Breast epithelium (tissue), 4 donors: ENCODE measurements around the gene ACOX2. TPM values are rescaled to one million over a fixed set of nuclear protein-coding genes. Genes with fewer than 3 reads are reported as not detected.

ENCODE experiments used
- DNase-seq, 2 donors: peaks; one replicate each; pipeline ENCODE4 v3.0.0-alpha.2; 2019; ENCODE audit warnings: low spot score in 2 of 2
- H3K27ac ChIP-seq, 2 donors: fragments of 200-600 bp; sonication (generic) in 1 of 2; one replicate each; pipeline ENCODE4 v1.5.1; 2016 to 2019; ENCODE audit warnings: mild to moderate bottlenecking in 1 of 2
- H3K27me3 ChIP-seq, 2 donors: fragments of 200-600 bp; sonication (generic) in 1 of 2; one replicate each; pipeline versions ENCODE4 v1.5.1 to v1.6.0; 2017 to 2019; ENCODE audit warnings: control low read depth in 1 of 2, mild to moderate bottlenecking in 1 of 2
- H3K36me3 ChIP-seq: fragments of 200-600 bp; one replicate; pipeline ENCODE4 v1.5.1; 2019
- H3K4me1 ChIP-seq, 2 donors: fragments of 200-600 bp; sonication (generic); one replicate each; pipeline ENCODE4 v1.5.1; 2016 to 2019; ENCODE audit warnings: control low read depth in 1 of 2
- H3K4me3 ChIP-seq, 3 donors: fragments of 200-600 bp; sonication (generic); 1 replicate in 2 of 3; 2 replicates in 1 of 3; pipeline ENCODE4 v1.5.1; 2016 to 2019; ENCODE audit warnings: mild to moderate bottlenecking in 3 of 3, moderate library complexity in 2 of 3
- H3K9me3 ChIP-seq, 2 donors: fragments of 200-600 bp; sonication (generic) in 1 of 2; one replicate each; pipeline ENCODE4 v1.5.1; 2016 to 2019; ENCODE audit warnings: control low read depth in 1 of 2
- POLR2A ChIP-seq: fragments of 450-650 bp; IDR thresholded peaks from one replicate; pipeline ENCODE4 v1.6.1; 2016; ENCODE audit warnings: antibody characterized with exemption, mild to moderate bottlenecking, moderate library complexity
- POLR2AphosphoS5 ChIP-seq, 3 donors: sonication (generic); formaldehyde crosslinking; IDR thresholded peaks; one replicate each; pipeline ENCODE4 v1.6.1; 2017; ENCODE audit warnings: antibody characterized with exemption in 3 of 3
- intact Hi-C: fragments of 100-400 bp; cut with DNase I; formaldehyde crosslinking; loops from one replicate; pipeline ENCODE4 v1.15.1; 2023; ENCODE audit warnings: low total_unique reads
- total RNA-seq, 3 donors: library from RNA; depleted of rRNA; stranded (reverse); fragments of >200 nt; gene quantifications; one replicate each; pipeline ENCODE4 v1.1.0, GENCODE V29; 2016
- TF ChIP-seq, protein P1 (sequence below), 3 donors: fragments of 450-650 bp; IDR thresholded peaks; one replicate each; pipeline ENCODE4 v1.5.1; 2016 to 2017; ENCODE audit warnings: antibody characterized with exemption in 3 of 3, mild to moderate bottlenecking in 3 of 3, moderate library complexity in 3 of 3

The ACOX2 gene
- total RNA-seq, 3 donors from 2014 or later: 12.1 to 31.5 (median 17.6) TPM

DNA sequence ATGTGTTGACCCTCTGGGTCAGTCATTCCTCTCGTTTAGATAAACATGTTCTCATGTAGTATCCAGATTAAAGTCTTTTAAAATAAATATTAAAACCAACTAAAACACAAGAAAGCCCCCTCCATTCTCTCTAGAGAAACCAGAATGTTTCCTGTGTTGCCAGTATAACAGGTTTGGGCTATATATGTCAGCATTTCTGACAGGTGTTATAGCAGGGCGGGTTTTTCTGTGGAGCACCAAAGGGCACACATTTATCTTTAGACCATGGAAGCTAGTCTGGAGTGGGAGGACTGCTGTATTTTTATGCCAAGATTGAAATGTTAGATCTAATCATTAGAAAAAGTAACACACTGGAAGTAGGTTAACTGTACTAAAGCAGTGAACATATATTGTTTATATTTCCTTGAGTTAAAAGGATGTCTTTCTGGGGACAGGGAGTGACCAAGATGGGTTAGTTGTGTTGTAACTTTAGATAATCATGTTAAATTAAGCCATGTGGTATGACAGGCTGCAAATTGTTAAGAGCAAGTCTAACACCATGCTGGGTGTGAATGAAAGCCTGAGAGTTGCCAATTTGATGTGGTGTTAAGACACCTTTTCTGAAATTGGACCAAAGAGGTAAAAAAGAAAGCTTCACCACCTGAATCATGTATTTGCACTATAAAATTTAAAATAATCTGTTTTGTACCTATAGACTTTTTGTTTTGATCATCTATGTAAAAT lies 29.5 kb downstream of the ACOX2 start:
- H3K4me1 ChIP-seq: no peaks in the 10 kb centered on the region
- no peaks in the 10 kb centered on the region for H3K36me3 ChIP-seq
- no peak overlapping the region for H3K27ac ChIP-seq
- H3K4me3 ChIP-seq: no peak overlapping the region
- no peak for DNase-seq
- intact Hi-C loops: no loop called here
- no peaks in the 10 kb centered on the region for H3K9me3 ChIP-seq
- TF ChIP-seq POLR2A (no peak), POLR2AphosphoS5 (IDR thresholded peaks at IDR 0.05) (no peak)
- TF ChIP-seq, protein P1, sequence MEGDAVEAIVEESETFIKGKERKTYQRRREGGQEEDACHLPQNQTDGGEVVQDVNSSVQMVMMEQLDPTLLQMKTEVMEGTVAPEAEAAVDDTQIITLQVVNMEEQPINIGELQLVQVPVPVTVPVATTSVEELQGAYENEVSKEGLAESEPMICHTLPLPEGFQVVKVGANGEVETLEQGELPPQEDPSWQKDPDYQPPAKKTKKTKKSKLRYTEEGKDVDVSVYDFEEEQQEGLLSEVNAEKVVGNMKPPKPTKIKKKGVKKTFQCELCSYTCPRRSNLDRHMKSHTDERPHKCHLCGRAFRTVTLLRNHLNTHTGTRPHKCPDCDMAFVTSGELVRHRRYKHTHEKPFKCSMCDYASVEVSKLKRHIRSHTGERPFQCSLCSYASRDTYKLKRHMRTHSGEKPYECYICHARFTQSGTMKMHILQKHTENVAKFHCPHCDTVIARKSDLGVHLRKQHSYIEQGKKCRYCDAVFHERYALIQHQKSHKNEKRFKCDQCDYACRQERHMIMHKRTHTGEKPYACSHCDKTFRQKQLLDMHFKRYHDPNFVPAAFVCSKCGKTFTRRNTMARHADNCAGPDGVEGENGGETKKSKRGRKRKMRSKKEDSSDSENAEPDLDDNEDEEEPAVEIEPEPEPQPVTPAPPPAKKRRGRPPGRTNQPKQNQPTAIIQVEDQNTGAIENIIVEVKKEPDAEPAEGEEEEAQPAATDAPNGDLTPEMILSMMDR (IDR thresholded peaks at IDR 0.05): no peak
- no peaks in the 10 kb centered on the region for H3K27me3 ChIP-seq

DNA sequence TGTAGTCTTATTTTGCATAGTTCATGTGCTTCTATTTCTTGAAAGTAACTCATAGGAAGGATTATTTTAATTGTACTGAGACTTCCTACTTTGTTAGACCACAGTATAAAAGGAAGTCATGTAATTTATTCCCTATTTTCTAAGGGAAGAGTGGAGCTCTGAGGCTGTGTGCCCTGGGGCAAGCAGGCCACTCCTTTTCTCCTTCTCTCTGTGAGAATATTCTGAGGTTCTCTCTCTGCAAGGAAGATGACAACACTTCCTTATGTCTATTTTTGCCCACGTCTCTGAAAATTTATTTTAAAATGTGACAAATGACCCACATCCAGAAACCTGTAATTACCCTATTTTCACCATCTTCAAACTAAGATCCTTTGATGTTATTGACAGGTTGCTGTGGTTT lies 34.1 kb downstream of the ACOX2 start:
- no peak for DNase-seq
- Histone ChIP-seq H3K4me3 (no peak overlapping the region), H3K9me3 (no peaks in the 10 kb centered on the region), H3K4me1 (no peaks in the 10 kb centered on the region), H3K27ac (no peak overlapping the region), H3K36me3 (no peaks in the 10 kb centered on the region), H3K27me3 (no peaks in the 10 kb centered on the region)
- intact Hi-C loops: no loop called here
- TF ChIP-seq POLR2A: no peak
- no peak for TF ChIP-seq POLR2AphosphoS5 (IDR thresholded peaks at IDR 0.05)
- TF ChIP-seq, protein P1 (IDR thresholded peaks at IDR 0.05): no peak

DNA sequence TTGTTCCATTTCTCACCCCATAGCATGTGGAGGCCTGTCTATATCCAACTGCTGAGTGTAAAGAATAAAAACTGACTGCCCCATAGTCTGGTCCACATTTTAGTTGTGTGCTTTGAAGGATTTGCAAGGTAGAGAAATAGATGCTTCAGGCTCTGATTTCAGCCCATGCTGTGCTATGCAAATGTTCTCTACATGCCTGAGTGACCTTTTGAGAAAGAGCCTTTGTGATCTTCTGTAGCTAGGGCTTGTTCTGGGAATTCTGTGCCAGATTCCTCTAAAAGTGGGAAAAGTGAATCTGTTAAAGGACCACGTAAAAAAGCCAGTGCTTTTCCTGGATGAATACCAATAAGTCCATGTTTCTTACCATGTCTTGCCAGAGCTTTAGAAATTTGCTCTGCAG lies 39.9 kb downstream of the ACOX2 start:
- peaks cover 0 to 15% of the 10 kb centered on the region in 2 donors for H3K4me1 ChIP-seq
- H3K36me3 ChIP-seq: no peaks in the 10 kb centered on the region
- no peak for TF ChIP-seq POLR2AphosphoS5 (IDR thresholded peaks at IDR 0.05)
- TF ChIP-seq, protein P1 (IDR thresholded peaks at IDR 0.05): no peak
- TF ChIP-seq POLR2A: no peak
- DNase-seq: no peak
- H3K27me3 ChIP-seq: no peaks in the 10 kb centered on the region
- peak overlapping the region in 1 of 2 donors; percentile 16 for H3K27ac ChIP-seq
- intact Hi-C loops: no loop called here
- no peak overlapping the region for H3K4me3 ChIP-seq
- no peaks in the 10 kb centered on the region for H3K9me3 ChIP-seq

DNA sequence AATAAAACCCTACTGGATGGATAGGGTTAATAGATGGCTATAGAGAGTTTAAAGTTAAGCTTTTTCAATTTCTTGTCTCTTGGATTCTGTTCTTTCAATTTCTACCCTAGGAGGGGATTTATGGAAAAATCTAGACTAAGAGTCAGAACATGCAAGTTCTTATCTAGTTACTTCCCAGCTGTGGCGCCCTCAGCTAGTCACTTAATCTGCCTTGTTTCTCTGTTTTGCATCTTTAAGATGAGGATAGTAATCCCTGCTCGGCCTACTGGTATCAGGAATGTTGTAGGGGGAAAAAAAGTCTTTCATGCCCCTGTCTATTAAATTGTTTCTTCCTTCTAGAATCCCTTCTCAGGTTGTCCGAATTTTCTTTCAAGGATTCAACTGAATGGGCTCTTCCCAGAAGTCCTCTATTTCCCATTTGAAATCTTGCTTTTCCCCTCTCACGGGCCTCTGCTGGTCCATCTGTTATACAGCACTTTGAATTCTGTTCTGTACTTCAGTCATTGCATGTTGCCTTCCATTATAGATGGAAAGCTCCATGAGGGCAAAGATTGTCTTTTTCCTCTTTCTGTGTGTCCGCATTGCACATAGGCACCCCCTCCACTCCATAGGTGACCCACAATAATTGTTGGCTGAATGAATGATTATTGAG lies 40.7 kb downstream of the ACOX2 start:
- Histone ChIP-seq H3K27ac (no peak overlapping the region), H3K4me1 (peaks cover 0 to 15% of the 10 kb centered on the region in 2 donors), H3K4me3 (no peak overlapping the region), H3K27me3 (no peaks in the 10 kb centered on the region), H3K36me3 (no peaks in the 10 kb centered on the region), H3K9me3 (no peaks in the 10 kb centered on the region)
- intact Hi-C loops: no loop called here
- no peak for TF ChIP-seq POLR2AphosphoS5 (IDR thresholded peaks at IDR 0.05)
- no peak for TF ChIP-seq POLR2A
- TF ChIP-seq, protein P1 (IDR thresholded peaks at IDR 0.05): no peak
- no peak for DNase-seq

DNA sequence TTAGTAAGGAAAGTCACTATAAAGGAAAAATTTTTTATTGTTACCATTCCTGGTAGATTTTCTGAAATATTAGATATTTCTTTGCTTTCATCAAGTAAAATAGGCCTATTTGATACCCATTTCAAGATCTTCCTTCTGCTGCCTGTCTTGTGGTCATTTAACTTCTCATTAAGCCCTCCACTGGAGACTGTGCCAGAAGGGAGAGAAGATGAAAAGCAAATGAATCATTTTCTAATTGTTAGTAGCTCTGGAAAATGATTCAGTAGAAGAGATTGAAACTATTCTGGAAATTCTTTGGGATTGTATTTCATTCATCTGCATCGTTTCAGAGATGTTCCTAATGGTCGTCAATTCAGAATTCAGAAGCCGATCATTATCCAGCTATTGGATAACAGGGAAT lies 41.9 kb downstream of the ACOX2 start:
- Histone ChIP-seq H3K36me3 (no peaks in the 10 kb centered on the region), H3K27me3 (no peaks in the 10 kb centered on the region), H3K9me3 (no peaks in the 10 kb centered on the region), H3K4me1 (peaks cover 0 to 18% of the 10 kb centered on the region in 2 donors), H3K4me3 (no peak overlapping the region), H3K27ac (no peak overlapping the region)
- intact Hi-C loops: no loop called here
- TF ChIP-seq POLR2AphosphoS5 (IDR thresholded peaks at IDR 0.05) (no peak), POLR2A (no peak)
- TF ChIP-seq, protein P1 (IDR thresholded peaks at IDR 0.05): no peak
- DNase-seq: no peak
